GM18526 (cell line): ENCODE data around the gene SDK1.

Source experiments
- POLR2A ChIP-seq: IDR thresholded peaks from 3 replicates; pipeline ENCODE4 v1.6.1; 2011; ENCODE audit not compliant: insufficient read length; ENCODE audit errors: extremely low read depth

Gene SDK1

GRCh38 chr7:3482147-3482921, 181.3 kb downstream of the SDK1 start:
- no peak for TF ChIP-seq POLR2A

DNA sequence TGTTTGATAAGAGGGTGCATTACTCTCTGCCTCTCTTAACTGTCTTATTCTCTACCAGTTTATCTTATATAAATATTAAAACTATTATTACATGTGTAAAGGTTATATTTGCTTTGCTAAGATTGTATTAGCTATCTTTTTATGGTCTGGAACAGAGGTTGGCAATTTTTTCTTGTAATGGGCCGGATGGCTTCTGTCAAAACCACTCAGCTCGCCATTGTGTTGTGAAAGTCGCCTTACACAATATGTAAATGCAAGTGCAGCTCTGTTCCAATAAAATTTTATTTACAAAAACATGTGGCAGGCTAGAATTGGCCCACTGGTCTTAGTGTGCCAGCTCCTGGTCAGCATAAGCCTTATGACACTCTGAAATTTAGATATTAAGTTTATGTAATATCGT, 185.8 kb downstream of the SDK1 start:
- no peak for TF ChIP-seq POLR2A

DNA sequence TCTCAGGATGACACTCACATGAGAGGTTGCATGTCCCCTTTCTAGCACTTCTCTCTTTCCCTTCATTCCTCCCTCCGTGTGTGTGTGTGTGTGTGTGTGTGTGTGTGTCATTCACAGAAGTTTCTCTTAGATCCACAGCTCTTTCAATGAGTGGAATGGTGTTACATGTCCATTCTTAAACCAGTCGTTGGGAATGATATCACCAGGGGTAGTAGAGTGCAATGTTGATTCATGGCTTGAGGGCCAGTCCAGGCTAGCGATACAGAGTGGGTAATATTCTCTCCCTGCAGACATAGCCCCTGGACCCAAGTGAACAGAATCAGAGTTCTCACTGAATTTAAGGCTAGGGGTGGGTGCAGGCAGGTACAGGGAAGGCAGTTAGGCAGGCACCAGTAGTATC, 187.8 kb downstream of the SDK1 start:
- no peak for TF ChIP-seq POLR2A

DNA sequence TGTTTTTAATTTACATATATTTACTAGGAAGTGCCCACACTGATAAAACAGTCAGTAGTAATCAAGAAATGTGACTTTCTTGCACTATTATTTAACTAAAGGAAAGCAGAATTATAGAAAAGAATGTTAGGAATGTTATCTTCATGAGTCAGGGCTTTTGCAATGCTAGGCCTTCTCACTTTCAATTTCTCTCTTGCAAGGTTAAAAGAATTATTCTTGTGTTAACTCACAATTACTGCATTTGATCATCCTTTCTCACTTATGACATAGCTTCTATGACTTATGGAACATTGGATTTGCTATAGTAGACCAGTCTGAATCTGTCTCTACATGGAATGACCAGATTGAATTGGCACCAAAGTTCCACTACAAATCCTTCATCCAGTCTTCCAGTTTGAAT, 192.4 kb downstream of the SDK1 start:
- TF ChIP-seq POLR2A: no peak

GRCh38 chr7:3494947-3495346, 193.9 kb downstream of the SDK1 start:
- TF ChIP-seq POLR2A: no peak

DNA sequence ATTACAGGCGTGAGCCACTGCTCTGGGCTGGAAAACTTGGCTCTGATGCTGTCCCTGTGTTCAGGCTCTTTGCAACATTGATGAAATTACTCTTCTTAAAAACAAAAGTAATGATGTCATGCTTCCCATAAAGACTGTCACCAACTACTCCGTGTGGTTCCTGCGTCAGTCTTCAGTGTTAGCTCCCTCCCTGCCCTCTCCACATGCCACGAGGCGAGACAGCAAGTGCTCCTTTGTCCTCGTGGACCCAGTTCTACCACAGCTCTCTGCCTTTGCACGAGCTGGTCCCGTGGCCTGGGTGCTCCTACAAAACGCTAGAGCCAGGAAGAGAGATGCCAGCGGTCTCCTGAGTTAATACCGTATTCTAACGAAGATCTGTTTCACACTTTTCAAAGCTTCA, 194.5 kb downstream of the SDK1 start:
- TF ChIP-seq POLR2A: no peak

DNA sequence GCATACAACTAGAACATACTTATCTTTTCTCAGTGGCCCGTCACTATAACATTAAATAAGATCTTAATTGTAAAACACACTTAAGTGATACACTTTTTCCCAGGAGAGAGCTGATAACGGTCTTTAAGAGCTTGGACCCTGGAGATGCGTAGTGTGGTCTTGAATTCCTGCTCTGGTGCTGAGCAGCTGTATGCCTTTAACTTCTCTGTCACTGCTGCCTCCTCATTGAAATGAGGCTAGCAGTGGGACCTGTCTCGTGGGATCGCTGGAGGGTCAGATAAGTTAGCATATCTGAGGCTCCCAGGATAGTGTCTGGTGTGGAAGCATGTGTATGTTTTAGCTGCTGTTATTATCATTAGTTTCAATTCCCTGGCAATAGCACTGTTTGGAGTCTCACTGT, 194.9 kb downstream of the SDK1 start:
- TF ChIP-seq POLR2A: no peak

DNA sequence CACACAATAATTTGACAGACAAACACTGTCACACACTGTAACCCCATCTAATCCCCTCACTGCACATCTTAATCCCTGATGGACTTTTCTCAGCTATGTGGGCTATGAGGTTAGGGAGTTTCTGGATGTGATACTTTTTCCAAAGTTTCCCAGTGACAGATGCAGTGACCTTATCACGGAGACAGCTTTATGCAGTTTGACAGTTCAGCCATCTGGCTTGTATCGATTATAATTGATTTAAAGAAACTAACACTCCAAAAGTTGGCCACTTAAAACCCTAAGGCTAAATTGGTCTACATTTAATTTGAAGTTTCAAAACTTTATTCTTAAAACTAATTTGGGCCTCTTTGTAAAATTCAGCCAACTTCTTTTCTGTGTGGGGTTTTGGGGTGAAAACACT, 196.7 kb downstream of the SDK1 start:
- TF ChIP-seq POLR2A: no peak

- TF ChIP-seq POLR2A: no peak
These were observed 200.6 kb downstream of the SDK1 start for GRCh38 chr7:3501671-3502070.

- TF ChIP-seq POLR2A: no peak
These were observed 203.3 kb downstream of the SDK1 start for GRCh38 chr7:3504384-3504783.

DNA sequence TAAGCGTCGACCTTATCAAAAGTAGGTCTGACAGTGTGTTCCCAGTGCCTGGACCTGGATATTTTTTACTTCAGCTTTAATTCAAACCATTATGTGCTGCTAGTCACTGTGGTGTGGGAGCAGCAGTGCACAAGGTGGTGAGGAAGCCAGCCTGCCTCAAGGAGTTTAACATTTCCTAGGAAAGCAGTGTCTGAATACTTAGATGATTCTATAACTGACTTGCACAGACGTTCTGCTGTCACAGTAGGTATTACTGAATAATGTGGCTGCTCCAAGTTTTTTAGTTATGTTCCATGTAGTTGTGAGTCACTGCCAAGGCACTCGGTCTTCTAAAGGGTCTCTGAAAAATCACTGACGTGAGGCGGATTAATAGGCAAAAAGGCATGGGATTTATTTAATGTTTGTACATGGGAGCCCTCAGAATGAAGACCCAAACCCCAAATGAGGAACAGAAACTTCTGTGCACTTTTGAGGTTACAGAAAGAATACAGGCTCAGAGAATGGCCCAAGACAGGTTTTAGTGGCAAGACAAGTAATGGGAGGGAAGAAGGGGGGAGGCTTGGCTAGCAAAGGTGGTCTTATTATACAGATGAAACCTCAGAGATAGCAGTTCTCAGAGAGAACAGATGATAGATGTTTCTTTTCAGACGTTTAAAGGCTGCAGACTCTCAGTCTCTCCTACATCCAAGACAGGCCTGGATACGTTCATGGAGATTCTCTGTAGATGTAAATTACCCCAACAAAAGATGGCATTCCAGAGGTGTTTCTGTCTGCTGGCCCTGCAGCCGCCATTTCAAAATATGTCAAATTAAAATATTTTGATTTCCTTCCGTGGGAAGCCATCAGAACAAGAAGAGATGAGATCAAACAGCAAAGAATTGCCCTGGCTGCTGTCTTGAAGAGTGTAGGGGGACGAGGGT, 209.3 kb downstream of the SDK1 start:
- TF ChIP-seq POLR2A: no peak

DNA sequence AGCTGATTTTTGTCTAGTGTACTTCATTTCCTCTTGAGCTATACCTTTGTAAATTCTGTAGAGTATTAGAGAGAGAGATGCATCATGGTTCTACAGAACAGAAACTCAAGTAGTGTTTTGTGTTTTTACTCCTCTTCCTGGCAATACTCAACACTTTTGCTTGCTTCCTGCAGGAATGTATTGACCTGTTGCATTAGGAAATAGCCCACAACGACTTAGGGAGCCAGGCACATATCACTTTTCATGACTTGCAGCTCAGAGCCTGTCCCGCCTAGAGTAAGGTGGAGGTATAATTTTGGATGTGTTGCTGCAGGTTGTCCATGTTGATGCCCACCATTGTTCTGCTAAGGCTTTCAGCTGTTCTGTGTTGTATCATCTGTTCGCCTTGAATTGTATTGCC, 216.3 kb downstream of the SDK1 start:
- TF ChIP-seq POLR2A: no peak

- no peak for TF ChIP-seq POLR2A
These were observed 217.5 kb downstream of the SDK1 start for GRCh38 chr7:3518546-3518945.

DNA sequence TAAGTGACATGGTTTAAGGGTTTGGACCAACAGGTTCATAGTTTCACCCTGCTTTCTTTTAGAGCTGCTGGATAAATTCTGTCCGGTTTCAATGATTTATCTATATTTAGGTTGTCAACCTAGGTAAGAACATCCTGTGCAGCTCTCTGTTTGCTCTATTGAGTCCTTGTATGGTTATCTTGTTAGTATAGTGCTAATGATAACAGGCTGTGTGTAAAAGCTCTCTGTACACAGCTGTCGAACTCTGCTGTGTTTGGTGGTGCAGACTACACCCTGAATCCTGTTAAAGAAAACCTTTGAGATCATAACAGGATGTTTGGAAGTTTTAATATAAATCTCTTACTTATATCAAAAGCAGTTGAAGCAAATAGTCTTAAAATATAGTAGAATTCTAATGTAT, 219.2 kb downstream of the SDK1 start:
- no peak for TF ChIP-seq POLR2A

GRCh38 chr7:3527496-3528124, 226.6 kb downstream of the SDK1 start:
- no peak for TF ChIP-seq POLR2A

GRCh38 chr7:3533040-3533439, 232.0 kb downstream of the SDK1 start:
- no peak for TF ChIP-seq POLR2A
